HG02678 (cell line): ENCODE results near the gene GPBP1.
"Not testable (repeated sequence)": the region's sequence is repeated elsewhere in the genome, so short reads cannot be mapped to it uniquely, and the experiment has no call there.

Experiments used
- ATAC-seq: cut with Tn5 transposase; IDR thresholded peaks from one replicate; pipeline ENCODE4 v1.9.1; 2021; ENCODE audit warnings: mild to moderate bottlenecking, moderate library complexity; ENCODE audit not compliant: unreplicated experiment

The GPBP1 gene, protein sequence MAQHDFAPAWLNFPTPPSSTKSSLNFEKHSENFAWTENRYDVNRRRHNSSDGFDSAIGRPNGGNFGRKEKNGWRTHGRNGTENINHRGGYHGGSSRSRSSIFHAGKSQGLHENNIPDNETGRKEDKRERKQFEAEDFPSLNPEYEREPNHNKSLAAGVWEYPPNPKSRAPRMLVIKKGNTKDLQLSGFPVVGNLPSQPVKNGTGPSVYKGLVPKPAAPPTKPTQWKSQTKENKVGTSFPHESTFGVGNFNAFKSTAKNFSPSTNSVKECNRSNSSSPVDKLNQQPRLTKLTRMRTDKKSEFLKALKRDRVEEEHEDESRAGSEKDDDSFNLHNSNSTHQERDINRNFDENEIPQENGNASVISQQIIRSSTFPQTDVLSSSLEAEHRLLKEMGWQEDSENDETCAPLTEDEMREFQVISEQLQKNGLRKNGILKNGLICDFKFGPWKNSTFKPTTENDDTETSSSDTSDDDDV

GRCh38 chr5:57173319-57174127 lies at the start of gene GPBP1:
Gene GPBP1 (plus strand): TSS chr5:57174059. CDS start chr5:57214131, 40,072 bp downstream.
- ATAC-seq = peak; percentile 65

DNA sequence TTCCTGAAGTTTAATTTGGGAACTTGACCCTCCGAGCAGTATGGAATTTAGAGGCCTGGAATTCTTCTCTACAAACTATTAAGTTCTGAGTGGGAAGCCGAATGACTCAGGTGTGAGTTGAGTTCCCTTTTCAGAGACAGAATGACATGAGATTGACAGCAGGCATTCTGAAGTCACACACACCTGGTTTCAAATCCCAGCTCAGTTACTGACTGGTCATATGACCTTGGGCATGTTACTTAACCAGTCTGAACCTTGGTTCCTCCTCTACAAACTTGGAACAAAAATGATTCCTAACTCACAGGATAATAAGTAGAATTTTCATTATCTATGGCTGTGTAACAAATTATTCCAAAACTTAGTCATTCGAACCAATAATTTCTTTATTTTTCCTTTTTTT lies 45.5 kb upstream of the GPBP1 start:
- ATAC-seq = no peak

DNA sequence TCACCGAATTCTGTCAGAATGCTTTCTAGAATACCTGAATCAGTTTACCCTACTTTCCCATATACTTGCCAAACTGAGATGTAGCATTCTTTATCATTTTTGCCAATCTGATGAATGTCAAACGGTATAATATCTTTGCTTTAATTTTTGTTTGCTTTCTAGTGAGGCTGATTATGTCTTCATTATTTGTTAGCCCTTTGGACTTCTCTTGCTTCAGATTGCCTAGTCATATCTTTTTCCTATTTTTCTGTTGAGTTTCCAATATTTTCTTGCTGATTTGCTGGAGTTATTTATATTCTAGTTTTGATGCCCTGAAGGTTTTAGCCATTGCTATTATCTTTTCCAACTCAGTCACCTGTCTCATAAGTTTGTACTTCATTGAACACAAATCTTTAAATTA lies 40.3 kb upstream of the GPBP1 start:
- ATAC-seq = no peak

DNA sequence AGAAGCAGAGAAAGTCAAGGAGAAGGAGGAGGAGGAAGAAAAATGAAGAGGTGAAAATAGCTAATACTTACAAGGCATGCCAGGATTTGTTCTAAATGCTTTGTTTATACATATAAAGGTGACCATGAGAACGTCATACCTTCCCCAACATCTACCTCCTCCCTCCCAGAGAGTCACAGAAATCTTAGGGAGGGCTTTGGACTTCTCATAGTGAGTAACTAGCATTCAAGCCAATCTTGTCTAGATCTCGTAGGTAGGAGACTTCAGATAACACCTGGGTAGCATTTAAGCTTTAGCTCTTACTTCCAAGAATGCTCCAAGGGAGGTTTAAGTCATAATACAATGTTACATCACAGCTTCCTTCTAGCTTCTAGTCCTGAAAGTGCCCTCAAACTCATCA lies 36.5 kb upstream of the GPBP1 start:
- no peak for ATAC-seq

DNA sequence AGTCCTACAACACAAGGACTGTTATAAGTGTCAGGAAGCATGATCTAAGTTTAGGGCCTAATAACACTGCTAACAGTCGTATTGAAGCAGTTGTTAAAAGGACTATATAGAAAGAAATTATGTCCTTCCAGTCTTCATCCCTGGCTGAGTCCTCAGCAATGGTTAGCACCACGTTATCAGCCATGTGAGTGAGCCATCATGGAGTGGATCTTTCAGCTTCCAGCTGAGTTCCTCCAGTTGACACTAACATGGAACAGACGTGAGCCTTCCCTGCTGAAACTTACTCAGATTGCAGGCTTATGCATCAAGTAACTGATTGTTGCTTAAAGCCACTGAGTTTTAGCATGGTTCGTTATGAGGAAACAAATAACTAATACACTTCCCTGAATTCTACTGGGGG lies 21.5 kb upstream of the GPBP1 start:
- no peak for ATAC-seq

DNA sequence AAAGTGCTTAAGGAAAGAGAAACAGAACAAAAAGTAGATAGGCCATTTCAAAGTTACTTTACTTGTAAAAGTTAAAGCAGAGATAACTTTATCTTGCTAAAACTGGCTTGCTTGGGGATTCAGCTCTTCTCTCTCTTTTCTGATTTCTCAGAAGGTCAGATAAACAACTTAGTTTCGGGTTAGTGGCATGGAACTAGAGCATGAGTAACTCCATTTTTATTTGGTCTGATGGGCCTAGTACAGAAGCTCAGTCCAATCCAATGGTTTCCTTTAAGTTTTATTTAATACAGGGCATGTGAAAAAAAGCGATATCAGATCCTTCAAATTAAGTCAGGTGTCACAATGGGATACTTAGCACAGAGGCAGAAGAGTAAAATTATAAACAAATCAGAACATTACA lies 18.8 kb upstream of the GPBP1 start:
- ATAC-seq = no peak

GRCh38 chr5:57157131-57157530 lies 16.7 kb upstream of the GPBP1 start:
- ATAC-seq = no peak

DNA sequence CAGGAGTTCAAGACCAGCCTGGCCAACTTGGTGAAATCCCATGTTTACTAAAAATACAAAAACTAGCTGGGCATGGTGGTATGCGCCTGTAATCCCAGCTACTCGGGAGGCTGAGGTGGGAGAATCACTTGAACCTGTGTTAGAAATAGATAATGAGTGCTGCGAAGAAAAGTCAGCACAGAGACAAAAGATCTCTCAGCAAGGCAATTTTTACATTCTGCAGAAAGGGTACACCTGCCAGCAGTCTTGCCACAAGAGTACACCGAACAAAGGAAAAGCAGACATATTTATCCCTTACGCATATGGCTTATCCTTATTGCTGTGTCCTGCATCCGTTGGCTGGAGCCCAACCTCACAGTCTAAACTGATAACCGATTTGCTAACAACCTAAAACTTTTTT lies 16.2 kb upstream of the GPBP1 start:
- ATAC-seq = no peak

DNA sequence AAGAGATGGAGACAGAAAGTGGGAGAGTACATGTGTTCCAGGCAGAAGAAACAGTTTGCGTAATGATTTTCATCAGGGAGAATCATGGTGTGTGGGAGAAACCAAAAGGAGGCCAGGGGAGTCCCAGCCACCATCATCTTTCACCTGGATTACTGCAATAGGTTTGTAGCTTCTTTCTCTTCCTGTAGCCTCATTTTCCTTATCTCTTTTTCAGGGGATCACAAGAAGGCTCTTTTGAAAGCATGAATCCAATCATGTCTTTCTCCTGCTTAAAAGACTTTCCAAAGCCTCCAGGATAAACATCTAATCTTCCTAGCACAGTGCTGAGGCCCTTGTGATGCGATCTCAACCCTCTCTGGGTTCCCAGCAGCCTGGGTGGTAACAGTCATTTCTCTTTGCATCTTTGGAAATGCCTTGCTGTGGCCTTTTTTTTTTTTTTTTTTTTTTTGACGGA lies 10.3 kb upstream of the GPBP1 start:
- no peak for ATAC-seq

DNA sequence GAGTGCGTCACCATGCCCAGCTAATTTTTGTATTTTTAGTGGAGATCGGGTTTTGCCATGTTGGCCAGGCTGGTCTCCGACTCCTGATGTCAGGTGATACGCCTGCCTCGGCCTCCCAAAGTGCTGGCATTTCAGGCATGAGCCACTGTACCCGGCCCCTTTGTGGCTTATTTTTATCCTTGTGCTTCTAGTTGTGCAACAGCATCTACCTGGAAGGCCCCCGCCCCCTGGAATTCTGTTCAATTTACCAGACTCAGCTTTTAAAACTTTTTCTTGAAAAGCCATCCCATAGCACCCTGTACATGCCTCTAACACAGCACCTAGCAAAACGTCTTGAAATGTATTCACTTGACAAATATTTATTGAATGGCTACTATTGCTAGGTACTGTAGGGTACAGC lies 9.7 kb upstream of the GPBP1 start:
- ATAC-seq = no peak

DNA sequence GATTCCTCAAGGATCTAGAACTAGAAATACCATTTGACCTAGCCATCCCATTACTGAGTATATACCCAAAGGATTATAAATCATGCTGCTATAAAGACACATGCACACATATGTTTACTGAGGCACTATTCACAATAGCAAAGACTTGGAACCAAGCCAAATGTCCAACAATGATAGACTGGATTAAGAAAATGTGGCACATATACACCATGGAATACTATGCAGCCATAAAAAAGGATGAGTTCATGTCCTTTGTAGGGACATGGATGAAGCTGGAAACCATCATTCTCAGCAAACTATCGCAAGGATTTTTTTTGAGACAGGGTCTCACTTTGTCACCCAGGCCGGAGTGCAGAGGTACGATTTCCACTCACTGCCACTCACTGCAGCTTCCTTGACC lies 8.7 kb upstream of the GPBP1 start:
- not testable (repeated sequence) for ATAC-seq

GRCh38 chr5:57166276-57166675 lies 7.6 kb upstream of the GPBP1 start:
- no peak for ATAC-seq

- no peak for ATAC-seq
These were observed 6.7 kb upstream of the GPBP1 start for GRCh38 chr5:57167201-57167600.

DNA sequence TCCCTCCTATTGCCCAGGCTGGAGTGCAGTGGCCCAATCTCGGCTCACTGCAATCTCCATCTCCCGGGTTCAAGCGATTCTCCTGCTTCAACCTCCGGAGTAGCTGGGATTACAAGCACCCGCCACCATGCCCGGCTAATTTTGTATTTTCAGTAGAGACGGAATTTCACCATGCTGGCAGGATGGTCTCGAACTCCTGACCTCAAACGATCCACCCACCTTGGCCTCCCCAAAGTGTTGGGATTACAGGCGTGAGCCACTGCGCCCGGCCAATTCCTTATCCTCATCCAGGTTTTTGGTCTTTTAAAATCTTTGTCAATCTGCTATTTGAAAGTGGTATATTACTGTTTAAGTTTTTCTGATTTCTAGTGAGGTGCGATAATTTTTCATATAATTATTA lies 3.7 kb upstream of the GPBP1 start:
- not testable (repeated sequence) for ATAC-seq

- ATAC-seq = no peak
These were observed 1.9 kb upstream of the GPBP1 start for GRCh38 chr5:57171816-57172465.

DNA sequence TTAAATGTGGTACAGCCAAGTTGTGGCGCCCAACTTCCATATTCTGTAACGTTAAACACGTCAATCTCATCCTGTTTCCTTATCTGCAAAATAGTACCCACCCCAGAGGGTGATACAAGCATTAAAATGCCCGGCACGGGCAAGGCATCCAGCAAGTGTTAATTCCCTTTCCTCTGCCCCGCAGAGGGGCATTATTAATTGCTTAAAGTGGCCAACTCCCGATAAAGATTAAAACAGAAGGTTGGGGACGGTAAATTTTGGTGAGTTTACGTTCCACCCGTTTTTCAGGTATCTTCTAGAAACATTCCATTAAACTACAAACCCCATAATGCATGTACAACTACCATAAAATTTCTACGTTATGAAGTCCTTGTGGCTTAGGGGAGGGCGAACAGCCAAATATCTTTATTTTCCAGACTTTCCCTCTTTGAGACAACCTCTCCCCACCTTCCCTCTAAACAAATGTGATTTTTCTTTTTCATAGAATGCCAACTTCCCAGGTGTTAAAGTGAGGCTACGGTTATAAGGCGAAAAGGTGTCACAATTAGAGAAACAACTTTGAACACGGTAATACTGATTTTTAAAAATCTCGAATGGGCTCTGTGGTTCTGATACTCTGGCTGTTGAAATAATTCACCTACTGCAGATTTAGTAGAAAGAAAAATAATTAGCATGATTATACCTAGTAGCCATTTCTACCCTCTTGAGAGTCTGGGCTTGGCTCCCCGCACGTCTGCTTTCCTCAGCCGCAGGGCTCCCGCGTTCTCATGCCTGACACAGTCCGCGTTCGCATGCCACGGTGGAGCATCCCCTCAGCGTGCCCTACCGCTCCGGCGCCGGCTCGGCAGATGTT lies 1.2 kb upstream of the GPBP1 start:
- no peak for ATAC-seq

- peak; percentile 0 for ATAC-seq
These were observed 450 bp downstream of the GPBP1 start for GRCh38 chr5:57174128-57174889.

- no peak for ATAC-seq
These were observed 1.1 kb downstream of the GPBP1 start for GRCh38 chr5:57174890-57175510.

DNA sequence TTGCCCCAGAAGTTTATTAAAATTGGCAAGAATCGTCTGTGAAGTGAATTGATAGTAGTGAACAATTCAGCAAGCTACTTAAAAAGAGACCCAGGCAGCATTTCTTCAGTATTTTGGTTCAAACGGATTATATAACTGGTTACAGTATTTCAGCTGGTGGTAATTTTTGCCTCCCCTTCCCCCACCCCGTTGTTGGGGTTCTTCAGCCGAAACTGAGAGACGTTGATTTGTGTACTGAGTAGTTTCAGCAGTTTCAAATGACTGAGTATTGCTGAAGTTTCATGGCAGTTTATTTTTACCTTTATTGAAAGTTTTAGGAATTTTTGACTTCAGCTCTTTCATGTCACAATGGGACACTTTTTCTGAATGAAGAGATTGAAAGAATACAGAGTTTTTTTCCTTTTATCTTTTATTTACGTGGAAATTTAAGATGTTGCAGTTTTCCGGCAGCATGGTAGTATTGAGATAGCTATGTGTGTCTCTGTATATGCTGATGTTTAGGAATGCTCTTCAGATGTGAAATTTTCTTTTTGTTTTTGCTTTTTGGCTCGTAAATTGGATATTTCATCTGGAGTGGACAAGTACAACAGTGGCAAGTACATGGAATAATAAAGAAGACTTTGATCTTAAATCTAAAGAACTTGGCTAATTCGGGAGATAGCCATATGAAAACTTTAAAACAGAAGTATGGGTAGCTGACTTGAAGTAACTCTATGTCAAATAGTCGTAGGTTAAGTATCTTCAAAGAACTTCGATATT lies 1.9 kb downstream of the GPBP1 start:
- ATAC-seq = peak; percentile 17
